Endometrial microvascular endothelial cells (primary cell): Measurements from ENCODE around the gene GAREM1. TPM values are rescaled to one million over a fixed set of nuclear protein-coding genes. Genes with fewer than 3 reads are reported as not detected.

Experiments used
- in situ Hi-C: cut with HindIII; loops from 2 replicates; pipeline ENCODE4 v1.10.0; 2017; ENCODE audit warnings: low sequenced_read_pairs, low pct_unique_long_range_greater_than_20kb; ENCODE audit errors: inconsistent ontology term
- total RNA-seq: library from RNA; depleted of rRNA; stranded (reverse); fragments of >200 nt; gene quantifications from one replicate; pipeline ENCODE4 v1.2.3, GENCODE V29; 2015; ENCODE audit errors: inconsistent ontology term

The GAREM1 gene
- total RNA-seq, 1 donor from 2014 or later: not detected

GRCh38 chr18:32310101-32310500, 160.6 kb downstream of the GAREM1 start:
- in situ Hi-C loops: no loop called here

DNA sequence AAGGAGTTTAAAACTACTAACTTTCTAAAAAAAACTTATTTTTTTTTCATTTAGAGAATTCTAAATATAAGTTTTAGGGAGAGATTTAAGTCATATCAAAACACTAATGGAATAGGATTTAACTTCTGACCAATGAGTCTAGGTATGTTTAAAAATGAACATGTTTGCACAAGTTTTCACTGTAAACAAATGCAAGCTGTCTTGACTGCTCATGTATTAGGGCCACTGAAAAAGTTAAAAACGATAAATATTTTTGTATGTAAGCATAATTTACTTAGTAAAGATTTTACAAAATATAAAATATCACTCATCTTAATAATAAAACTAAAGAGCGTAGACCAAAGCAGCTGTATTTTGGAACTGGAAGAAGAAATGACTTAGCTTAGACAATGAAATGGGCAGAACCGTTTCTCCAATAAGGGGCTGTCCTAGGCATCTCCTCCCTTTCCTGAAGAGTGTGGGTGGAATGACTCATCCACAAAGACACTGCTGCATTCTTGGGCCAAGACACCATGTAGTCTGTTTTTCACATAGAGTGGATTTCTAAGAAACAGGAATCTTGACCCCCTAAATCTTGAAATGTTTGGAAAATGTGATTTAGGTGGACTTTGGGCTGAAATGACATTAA, 162.1 kb downstream of the GAREM1 start:
- in situ Hi-C loops: no loop called here

- in situ Hi-C loops: no loop called here
Observed at GRCh38 chr18:32303400-32303799, 167.3 kb downstream of the GAREM1 start.

DNA sequence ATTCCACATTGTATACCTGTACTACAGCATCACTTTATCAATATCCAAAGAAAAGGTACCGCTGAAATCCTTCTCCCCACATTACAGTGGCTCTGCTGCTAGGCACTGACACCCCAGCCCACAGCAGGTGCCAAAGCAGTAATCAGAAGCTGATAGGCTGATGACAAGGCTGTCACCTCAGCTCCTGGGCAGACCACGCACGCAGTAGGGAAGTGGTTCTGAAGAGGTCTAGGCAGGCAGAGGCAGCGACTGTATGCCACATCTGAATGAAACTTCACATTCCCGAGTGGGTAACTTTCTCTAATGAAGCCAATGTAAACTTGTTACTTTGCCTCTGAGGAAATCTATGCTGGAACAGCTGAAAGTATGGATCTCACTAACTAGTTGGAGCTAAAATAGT, 167.9 kb downstream of the GAREM1 start:
- in situ Hi-C loops: no loop called here

- in situ Hi-C loops: no loop called here
Observed at GRCh38 chr18:32301976-32302743, 168.5 kb downstream of the GAREM1 start.

- in situ Hi-C loops: no loop called here
Observed at GRCh38 chr18:32301361-32301760, 169.3 kb downstream of the GAREM1 start.

DNA sequence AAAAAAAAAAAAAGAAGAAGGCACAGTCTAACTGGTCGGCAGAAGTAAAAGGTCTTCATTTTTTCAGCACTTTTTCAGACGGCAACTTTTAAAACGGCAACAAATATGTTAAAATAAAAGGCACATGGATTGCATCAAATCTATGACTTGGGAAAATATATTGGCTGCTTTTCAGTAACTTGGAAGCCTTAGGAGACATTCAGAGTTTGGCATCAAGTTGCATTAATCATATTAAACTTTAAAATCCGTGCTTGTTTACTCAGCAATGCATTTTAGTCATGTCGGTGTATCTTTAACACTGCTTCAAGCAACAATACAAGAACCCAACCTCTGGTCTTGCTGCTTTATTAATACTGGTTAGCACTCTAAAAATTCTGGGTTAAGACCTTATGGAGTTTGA, 169.8 kb downstream of the GAREM1 start:
- in situ Hi-C loops: no loop called here

DNA sequence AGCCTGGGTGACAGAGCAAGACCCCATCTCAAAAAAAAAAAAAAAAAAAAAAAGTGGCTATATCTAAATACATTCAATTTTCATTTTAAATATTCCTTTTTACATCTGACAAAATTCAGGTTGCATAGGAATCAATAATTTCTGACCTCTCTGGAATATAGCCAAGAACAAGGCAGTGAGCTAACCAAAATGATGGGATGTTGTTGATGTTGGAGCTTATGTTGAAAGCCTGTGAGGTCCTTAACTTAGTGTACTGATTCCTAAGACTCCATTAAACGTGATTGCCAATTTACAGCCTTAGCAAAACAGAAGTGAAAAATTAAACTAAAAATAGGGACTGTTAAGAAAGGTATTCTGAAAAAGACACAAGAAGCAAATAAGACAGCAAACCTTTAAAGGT, 171.2 kb downstream of the GAREM1 start:
- in situ Hi-C loops: loop anchor here (25.0 kb wide), 1 partner anchor 163 kb away; the partner anchor contains the start of gene GAREM1

GRCh38 chr18:32298171-32298667, 172.5 kb downstream of the GAREM1 start:
- in situ Hi-C loops: loop anchor here (25.0 kb wide), 1 partner anchor 164 kb away; the partner anchor contains the start of gene GAREM1

DNA sequence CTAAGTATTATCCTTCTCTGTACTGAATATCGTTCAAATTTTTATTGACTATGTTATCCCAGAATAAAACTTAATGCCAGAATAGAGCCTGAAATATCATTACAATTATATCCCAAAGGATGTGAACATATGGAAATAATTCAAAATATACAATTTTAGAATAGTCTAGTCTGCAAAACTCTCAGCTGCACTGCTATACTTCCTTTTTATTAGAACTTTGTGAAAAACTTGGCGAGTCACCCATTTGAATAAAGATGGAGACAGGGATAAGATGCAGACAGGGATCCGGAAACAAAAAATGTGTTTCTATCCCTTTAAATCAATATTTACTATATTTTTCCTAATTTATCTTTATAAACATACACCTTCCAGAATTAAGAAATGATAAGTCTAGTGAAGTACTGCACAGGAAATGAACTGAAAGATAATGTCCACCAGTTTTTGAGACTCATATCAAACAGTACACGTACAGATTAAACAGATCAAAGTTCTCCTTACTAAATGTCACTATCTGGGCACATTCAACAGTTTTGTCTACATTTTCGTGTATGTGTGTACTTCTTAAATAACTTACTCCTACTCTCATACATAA, 173.0 kb downstream of the GAREM1 start:
- in situ Hi-C loops: loop anchor here (25.0 kb wide), 1 partner anchor 165 kb away; the partner anchor contains the start of gene GAREM1

- in situ Hi-C loops: loop anchor here (25.0 kb wide), 1 partner anchor 165 kb away; the partner anchor contains the start of gene GAREM1
Observed at GRCh38 chr18:32296851-32297250, 173.8 kb downstream of the GAREM1 start.

DNA sequence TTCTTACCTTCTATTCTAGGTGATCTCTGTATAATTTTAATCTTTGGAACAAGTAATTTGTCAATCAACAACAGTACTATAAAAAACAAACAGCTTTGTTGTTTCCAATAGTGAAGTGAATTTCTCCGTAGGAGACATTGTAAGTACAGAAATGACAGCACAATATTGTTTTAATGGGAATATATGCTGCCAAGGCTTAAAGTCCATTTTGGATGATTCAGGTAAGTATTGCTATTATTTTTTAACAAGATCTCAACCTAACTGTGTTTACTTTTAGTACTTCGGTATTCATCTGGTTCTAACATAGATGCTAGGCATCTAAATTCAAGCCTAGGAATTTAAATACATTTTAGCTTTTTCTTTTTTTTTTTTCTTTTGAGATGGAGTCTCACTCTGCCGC, 175.1 kb downstream of the GAREM1 start:
- in situ Hi-C loops: loop anchor here (25.0 kb wide), 1 partner anchor 167 kb away; the partner anchor contains the start of gene GAREM1

- in situ Hi-C loops: loop anchor here (25.0 kb wide), 1 partner anchor 169 kb away; the partner anchor contains the start of gene GAREM1
Observed at GRCh38 chr18:32293107-32293506, 177.6 kb downstream of the GAREM1 start.

- in situ Hi-C loops: loop anchor here (25.0 kb wide), 1 partner anchor 171 kb away; the partner anchor contains the start of gene GAREM1
Observed at GRCh38 chr18:32291623-32292022, 179.1 kb downstream of the GAREM1 start.

DNA sequence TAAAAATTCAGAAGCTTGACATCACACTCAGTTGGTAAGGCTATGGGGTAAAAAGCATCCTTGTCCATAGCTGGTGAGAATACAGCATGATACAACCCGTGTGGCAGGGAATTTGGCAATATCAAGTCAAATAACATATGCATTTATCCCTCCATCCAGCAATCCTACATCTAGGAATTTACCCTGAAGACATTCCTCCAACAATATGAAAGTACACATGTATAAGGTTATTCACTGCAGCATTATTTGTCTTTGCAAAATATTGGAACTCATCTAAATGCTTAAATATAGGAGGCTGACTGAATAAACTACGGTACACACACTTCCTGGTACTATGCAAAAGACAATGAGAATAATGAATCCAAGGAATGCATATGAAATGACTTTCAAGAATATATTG, 179.9 kb downstream of the GAREM1 start:
- in situ Hi-C loops: loop anchor here (25.0 kb wide), 1 partner anchor 171 kb away; the partner anchor contains the start of gene GAREM1

GRCh38 chr18:32289483-32290075, 181.1 kb downstream of the GAREM1 start:
- in situ Hi-C loops: loop anchor here (25.0 kb wide), 1 partner anchor 173 kb away; the partner anchor contains the start of gene GAREM1

DNA sequence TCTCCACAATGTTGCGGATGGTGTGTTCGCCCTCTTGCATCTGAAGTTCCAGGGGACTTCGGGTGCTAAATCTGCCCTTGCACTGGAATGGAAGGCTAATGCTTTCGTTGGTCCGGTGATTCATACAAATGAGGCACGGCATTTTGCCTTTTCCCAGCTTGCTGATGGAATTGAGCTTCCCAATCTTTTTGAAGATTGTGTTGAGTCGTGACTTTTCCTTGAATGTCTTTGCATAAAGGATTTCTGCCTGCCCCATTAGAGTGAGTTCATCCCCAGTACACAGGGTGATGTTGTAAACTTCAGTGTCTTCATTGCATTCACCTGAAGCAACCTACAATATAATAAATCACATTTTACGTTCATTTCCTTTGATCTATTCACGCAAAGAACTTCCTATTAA, 182.8 kb downstream of the GAREM1 start:
- in situ Hi-C loops: loop anchor here (25.0 kb wide), 1 partner anchor 174 kb away; the partner anchor contains the start of gene GAREM1

- in situ Hi-C loops: loop anchor here (25.0 kb wide), 1 partner anchor 175 kb away; the partner anchor contains the start of gene GAREM1
Observed at GRCh38 chr18:32287249-32287648, 183.4 kb downstream of the GAREM1 start.

DNA sequence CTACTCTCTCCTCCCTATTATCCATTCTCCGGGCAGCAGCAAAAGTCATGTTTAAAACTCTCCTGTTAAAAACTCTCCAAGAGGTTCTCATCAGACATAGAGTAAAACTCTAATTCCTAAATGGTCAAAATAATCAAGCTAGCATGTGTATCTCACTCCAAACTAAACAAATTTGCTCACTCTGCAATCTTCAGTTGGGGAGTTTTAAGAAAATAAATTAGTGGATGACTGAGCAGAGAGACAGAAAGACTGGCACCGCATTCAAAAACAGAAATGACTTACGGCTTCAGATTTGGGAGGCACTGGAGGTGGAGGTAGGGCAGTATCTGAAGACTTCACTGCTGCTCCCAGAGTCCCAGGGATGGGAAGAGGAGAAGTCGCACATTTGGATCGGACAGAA, 183.9 kb downstream of the GAREM1 start:
- in situ Hi-C loops: loop anchor here (25.0 kb wide), 1 partner anchor 176 kb away; the partner anchor contains the start of gene GAREM1
